H1 (cell line): Measurements from ENCODE around the gene CYP26C1. TPM values are rescaled to one million over a fixed set of nuclear protein-coding genes. Genes with fewer than 3 reads are reported as not detected.

Source experiments
- SIN3A ChIP-seq, 2 experiments: IDR thresholded peaks in 1 of 2; conservative IDR thresholded peaks in 1 of 2; 2 replicates each; pipeline ENCODE4 v1.6.1; 2011 to 2012; ENCODE audit warnings: low read length in 2 of 2, improper control_type of control experiment in 1 of 2, low read depth in 1 of 2, mild to moderate bottlenecking in 1 of 2
- polyA plus RNA-seq, 7 experiments: library from polyadenylated mRNA; depleted of rRNA in 3 of 7; stranded (reverse) in 5 of 7; unstranded in 2 of 7; fragments of >200 nt in 5 of 7; fragments of 200-250 nt in 2 of 7; gene quantifications; 1 replicate in 5 of 7; 2 replicates in 1 of 7; 4 replicates in 1 of 7; pipeline versions ENCODE4 v1.2.1 to v1.2.3, GENCODE V29; 2011 to 2013; ENCODE audit warnings: missing spikeins in 2 of 7, mixed read lengths in 2 of 7
- total RNA-seq: library from RNA; stranded (reverse); fragmentation: NEBNext Ultra II Directional; extraction: Animal tissue kit (Norgen Biotek cat#: 25700); gene quantifications from 2 replicates; pipeline ENCODE4 v1.2.1, GENCODE V29; 2021
- TF ChIP-seq, protein P1 (sequence below): fragments of 300-600 bp; sonication (generic); IDR thresholded peaks from 2 replicates; pipeline ENCODE4 v1.7.1; 2012; ENCODE audit warnings: low read length, moderate library complexity, mild to moderate bottlenecking, inconsistent platforms; ENCODE audit not compliant: insufficient replicate concordance

CYP26C1 gene
- total and polyA plus RNA-seq, 2 of the 8 experiments (the other 6 are each of a cell fraction or from before 2014, with no cell fraction given), result 0.12 to 0.28 TPM

DNA sequence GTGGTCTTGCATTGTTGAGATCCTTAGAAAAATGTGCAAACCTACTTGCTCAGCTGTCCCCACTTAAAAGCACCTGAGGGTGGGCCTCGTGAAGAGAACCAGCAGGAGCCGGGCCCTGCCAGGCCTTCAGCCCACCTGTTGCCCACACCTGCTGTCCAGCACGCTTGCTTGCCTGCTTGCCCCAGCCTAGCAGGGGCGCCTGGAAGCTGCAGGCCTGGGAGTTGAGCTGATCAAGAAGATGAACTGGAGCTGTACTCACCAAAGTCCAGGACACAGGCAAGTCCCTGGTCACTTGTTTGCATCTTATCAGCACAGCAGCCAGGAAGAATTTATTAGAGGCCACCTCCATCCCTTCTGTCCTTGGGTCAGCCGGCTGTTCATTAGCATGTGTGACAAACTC lies 36.3 kb downstream of the CYP26C1 start (continued):
- TF ChIP-seq, protein P1, sequence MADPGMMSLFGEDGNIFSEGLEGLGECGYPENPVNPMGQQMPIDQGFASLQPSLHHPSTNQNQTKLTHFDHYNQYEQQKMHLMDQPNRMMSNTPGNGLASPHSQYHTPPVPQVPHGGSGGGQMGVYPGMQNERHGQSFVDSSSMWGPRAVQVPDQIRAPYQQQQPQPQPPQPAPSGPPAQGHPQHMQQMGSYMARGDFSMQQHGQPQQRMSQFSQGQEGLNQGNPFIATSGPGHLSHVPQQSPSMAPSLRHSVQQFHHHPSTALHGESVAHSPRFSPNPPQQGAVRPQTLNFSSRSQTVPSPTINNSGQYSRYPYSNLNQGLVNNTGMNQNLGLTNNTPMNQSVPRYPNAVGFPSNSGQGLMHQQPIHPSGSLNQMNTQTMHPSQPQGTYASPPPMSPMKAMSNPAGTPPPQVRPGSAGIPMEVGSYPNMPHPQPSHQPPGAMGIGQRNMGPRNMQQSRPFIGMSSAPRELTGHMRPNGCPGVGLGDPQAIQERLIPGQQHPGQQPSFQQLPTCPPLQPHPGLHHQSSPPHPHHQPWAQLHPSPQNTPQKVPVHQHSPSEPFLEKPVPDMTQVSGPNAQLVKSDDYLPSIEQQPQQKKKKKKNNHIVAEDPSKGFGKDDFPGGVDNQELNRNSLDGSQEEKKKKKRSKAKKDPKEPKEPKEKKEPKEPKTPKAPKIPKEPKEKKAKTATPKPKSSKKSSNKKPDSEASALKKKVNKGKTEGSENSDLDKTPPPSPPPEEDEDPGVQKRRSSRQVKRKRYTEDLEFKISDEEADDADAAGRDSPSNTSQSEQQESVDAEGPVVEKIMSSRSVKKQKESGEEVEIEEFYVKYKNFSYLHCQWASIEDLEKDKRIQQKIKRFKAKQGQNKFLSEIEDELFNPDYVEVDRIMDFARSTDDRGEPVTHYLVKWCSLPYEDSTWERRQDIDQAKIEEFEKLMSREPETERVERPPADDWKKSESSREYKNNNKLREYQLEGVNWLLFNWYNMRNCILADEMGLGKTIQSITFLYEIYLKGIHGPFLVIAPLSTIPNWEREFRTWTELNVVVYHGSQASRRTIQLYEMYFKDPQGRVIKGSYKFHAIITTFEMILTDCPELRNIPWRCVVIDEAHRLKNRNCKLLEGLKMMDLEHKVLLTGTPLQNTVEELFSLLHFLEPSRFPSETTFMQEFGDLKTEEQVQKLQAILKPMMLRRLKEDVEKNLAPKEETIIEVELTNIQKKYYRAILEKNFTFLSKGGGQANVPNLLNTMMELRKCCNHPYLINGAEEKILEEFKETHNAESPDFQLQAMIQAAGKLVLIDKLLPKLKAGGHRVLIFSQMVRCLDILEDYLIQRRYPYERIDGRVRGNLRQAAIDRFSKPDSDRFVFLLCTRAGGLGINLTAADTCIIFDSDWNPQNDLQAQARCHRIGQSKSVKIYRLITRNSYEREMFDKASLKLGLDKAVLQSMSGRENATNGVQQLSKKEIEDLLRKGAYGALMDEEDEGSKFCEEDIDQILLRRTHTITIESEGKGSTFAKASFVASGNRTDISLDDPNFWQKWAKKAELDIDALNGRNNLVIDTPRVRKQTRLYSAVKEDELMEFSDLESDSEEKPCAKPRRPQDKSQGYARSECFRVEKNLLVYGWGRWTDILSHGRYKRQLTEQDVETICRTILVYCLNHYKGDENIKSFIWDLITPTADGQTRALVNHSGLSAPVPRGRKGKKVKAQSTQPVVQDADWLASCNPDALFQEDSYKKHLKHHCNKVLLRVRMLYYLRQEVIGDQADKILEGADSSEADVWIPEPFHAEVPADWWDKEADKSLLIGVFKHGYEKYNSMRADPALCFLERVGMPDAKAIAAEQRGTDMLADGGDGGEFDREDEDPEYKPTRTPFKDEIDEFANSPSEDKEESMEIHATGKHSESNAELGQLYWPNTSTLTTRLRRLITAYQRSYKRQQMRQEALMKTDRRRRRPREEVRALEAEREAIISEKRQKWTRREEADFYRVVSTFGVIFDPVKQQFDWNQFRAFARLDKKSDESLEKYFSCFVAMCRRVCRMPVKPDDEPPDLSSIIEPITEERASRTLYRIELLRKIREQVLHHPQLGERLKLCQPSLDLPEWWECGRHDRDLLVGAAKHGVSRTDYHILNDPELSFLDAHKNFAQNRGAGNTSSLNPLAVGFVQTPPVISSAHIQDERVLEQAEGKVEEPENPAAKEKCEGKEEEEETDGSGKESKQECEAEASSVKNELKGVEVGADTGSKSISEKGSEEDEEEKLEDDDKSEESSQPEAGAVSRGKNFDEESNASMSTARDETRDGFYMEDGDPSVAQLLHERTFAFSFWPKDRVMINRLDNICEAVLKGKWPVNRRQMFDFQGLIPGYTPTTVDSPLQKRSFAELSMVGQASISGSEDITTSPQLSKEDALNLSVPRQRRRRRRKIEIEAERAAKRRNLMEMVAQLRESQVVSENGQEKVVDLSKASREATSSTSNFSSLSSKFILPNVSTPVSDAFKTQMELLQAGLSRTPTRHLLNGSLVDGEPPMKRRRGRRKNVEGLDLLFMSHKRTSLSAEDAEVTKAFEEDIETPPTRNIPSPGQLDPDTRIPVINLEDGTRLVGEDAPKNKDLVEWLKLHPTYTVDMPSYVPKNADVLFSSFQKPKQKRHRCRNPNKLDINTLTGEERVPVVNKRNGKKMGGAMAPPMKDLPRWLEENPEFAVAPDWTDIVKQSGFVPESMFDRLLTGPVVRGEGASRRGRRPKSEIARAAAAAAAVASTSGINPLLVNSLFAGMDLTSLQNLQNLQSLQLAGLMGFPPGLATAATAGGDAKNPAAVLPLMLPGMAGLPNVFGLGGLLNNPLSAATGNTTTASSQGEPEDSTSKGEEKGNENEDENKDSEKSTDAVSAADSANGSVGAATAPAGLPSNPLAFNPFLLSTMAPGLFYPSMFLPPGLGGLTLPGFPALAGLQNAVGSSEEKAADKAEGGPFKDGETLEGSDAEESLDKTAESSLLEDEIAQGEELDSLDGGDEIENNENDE, result no peak
- no peak for TF ChIP-seq SIN3A (conservative IDR thresholded peaks at IDR 0.05 in 1 of 2, IDR thresholded peaks at IDR 0.05 in 1 of 2; ENCODE audit: low read depth in 1 of 2, low read length in 2 of 2)
